GM18909 (cell line): ENCODE measurements around the gene PPP1R16B.

Experiments
- ATAC-seq: cut with Tn5 transposase; IDR thresholded peaks from one replicate; pipeline ENCODE4 v1.9.1; 2021; ENCODE audit warnings: mild to moderate bottlenecking; ENCODE audit not compliant: unreplicated experiment, poor library complexity

The PPP1R16B gene

GRCh38 chr20:38892091-38892981, 86.8 kb downstream of the PPP1R16B start:
- ATAC-seq, result peak; percentile 51

GRCh38 chr20:38893056-38893564, 87.6 kb downstream of the PPP1R16B start:
- ATAC-seq, result no peak

- ATAC-seq, result peak; percentile 57
Observed at GRCh38 chr20:38893565-38894090, 88.1 kb downstream of the PPP1R16B start.

GRCh38 chr20:38894091-38894847, 88.8 kb downstream of the PPP1R16B start:
- ATAC-seq, result no peak

- ATAC-seq, result no peak
Observed at GRCh38 chr20:38895098-38895949, 89.8 kb downstream of the PPP1R16B start.

GRCh38 chr20:38896009-38896594, 90.6 kb downstream of the PPP1R16B start:
- no peak for ATAC-seq

GRCh38 chr20:38897267-38897666, 91.8 kb downstream of the PPP1R16B start:
- no peak for ATAC-seq

- no peak for ATAC-seq
Observed at GRCh38 chr20:38900606-38901005, 95.1 kb downstream of the PPP1R16B start.

- ATAC-seq, result no peak
Observed at GRCh38 chr20:38902601-38903000, 97.1 kb downstream of the PPP1R16B start.

GRCh38 chr20:38903335-38903734, 97.8 kb downstream of the PPP1R16B start:
- ATAC-seq, result no peak

GRCh38 chr20:38905375-38905774, 99.9 kb downstream of the PPP1R16B start:
- ATAC-seq, result no peak

GRCh38 chr20:38907918-38908677, 102.6 kb downstream of the PPP1R16B start:
- no peak for ATAC-seq

- no peak for ATAC-seq
Observed at GRCh38 chr20:38915355-38915754, 109.9 kb downstream of the PPP1R16B start.

- no peak for ATAC-seq
Observed at GRCh38 chr20:38917657-38918056, 112.2 kb downstream of the PPP1R16B start.

- no peak for ATAC-seq
Observed at GRCh38 chr20:38918172-38918571, 112.7 kb downstream of the PPP1R16B start.

- no peak for ATAC-seq
Observed at GRCh38 chr20:38919683-38920082, 114.2 kb downstream of the PPP1R16B start.

- no peak for ATAC-seq
Observed at GRCh38 chr20:38920411-38920810, 114.9 kb downstream of the PPP1R16B start.

GRCh38 chr20:38920851-38921250, 115.4 kb downstream of the PPP1R16B start:
- ATAC-seq, result no peak

GRCh38 chr20:38924718-38925117, 119.2 kb downstream of the PPP1R16B start:
- no peak for ATAC-seq
